SK-N-SH (cell line): ENCODE results near the gene HAUS5.

Experiments used
- CTCF ChIP-seq: fragments of 200-600 bp; sonication (generic); IDR thresholded peaks from 2 replicates; pipeline ENCODE4 v1.6.1; 2017; ENCODE audit warnings: antibody characterized with exemption, mild to moderate bottlenecking, moderate library complexity
- EZH2phosphoT487 ChIP-seq: fragments of 200-600 bp; sonication (generic); IDR thresholded peaks from 2 replicates; pipeline ENCODE4 v1.6.1; 2017; ENCODE audit warnings: low read depth, mixed run types, mild to moderate bottlenecking, antibody characterized with exemption, moderate library complexity, borderline replicate concordance
- PBX3 ChIP-seq: IDR thresholded peaks from 2 replicates; pipeline ENCODE4; 2012
- YY1 ChIP-seq: IDR thresholded peaks from 2 replicates; pipeline ENCODE4 v1.4.0; 2012; ENCODE audit warnings: low read depth, mild to moderate bottlenecking

GRCh38 chr19:35577918-35578317, 34.6 kb upstream of the HAUS5 start:
- no peak for TF ChIP-seq CTCF
- TF ChIP-seq YY1: no peak
- no peak for TF ChIP-seq PBX3
- no peak for TF ChIP-seq EZH2phosphoT487
